HG03095 (cell line): ENCODE measurements around the gene KATNAL1.
"Not testable (repeated sequence)": the region's sequence is repeated elsewhere in the genome, so short reads cannot be mapped to it uniquely, and the experiment has no call there.

Experiments used
- ATAC-seq: cut with Tn5 transposase; IDR thresholded peaks from one replicate; pipeline ENCODE4 v1.9.1; 2021; ENCODE audit warnings: moderate library complexity; ENCODE audit not compliant: unreplicated experiment

The KATNAL1 gene

GRCh38 chr13:30295116-30295515, 12.2 kb downstream of the KATNAL1 start:
- no peak for ATAC-seq

- ATAC-seq: no peak
These were observed 13.3 kb downstream of the KATNAL1 start for GRCh38 chr13:30294004-30294403.

GRCh38 chr13:30292325-30292724, 15.0 kb downstream of the KATNAL1 start:
- ATAC-seq: no peak

- no peak for ATAC-seq
These were observed 16.4 kb downstream of the KATNAL1 start for GRCh38 chr13:30290812-30291436.

GRCh38 chr13:30289533-30289932, 17.8 kb downstream of the KATNAL1 start:
- no peak for ATAC-seq

GRCh38 chr13:30286059-30286458, 21.3 kb downstream of the KATNAL1 start:
- not testable (repeated sequence) for ATAC-seq

- no peak for ATAC-seq
These were observed 31.2 kb downstream of the KATNAL1 start for GRCh38 chr13:30276178-30276577.

GRCh38 chr13:30274083-30274482, 33.3 kb downstream of the KATNAL1 start:
- no peak for ATAC-seq

- not testable (repeated sequence) for ATAC-seq
These were observed 37.3 kb downstream of the KATNAL1 start for GRCh38 chr13:30270035-30270434.

GRCh38 chr13:30268673-30269072, 38.7 kb downstream of the KATNAL1 start:
- no peak for ATAC-seq

- ATAC-seq: no peak
These were observed 40.6 kb downstream of the KATNAL1 start for GRCh38 chr13:30266756-30267155.

GRCh38 chr13:30259149-30259733, 48.1 kb downstream of the KATNAL1 start:
- ATAC-seq: not testable (repeated sequence)

GRCh38 chr13:30257468-30258099, 49.8 kb downstream of the KATNAL1 start:
- no peak for ATAC-seq

GRCh38 chr13:30256713-30257467, 50.5 kb downstream of the KATNAL1 start:
- ATAC-seq: no peak

GRCh38 chr13:30255696-30256095, 51.7 kb downstream of the KATNAL1 start:
- no peak for ATAC-seq

GRCh38 chr13:30253830-30254229, 53.5 kb downstream of the KATNAL1 start:
- no peak for ATAC-seq

- ATAC-seq: no peak
These were observed 59.9 kb downstream of the KATNAL1 start for GRCh38 chr13:30247406-30247805.

GRCh38 chr13:30241532-30241931, 65.8 kb downstream of the KATNAL1 start:
- peak; percentile 87 for ATAC-seq

GRCh38 chr13:30240608-30241007, 66.7 kb downstream of the KATNAL1 start:
- no peak for ATAC-seq

- no peak for ATAC-seq
These were observed 72.1 kb downstream of the KATNAL1 start for GRCh38 chr13:30235216-30235615.

- no peak for ATAC-seq
These were observed 72.7 kb downstream of the KATNAL1 start for GRCh38 chr13:30234619-30235162.
